Gastrocnemius medialis (tissue), 4 donors: Measurements from ENCODE around the gene AMIGO1. TPM values are rescaled to one million over a fixed set of nuclear protein-coding genes. Genes with fewer than 3 reads are reported as not detected.

ENCODE experiments used
- ATAC-seq, 2 donors: fragments of 150-250 bp; one replicate each; pipeline ENCODE4 v1.9.1; 2016
- DNase-seq, 2 donors: peaks; one replicate each; pipeline ENCODE4 v3.0.0-alpha.2; 2019
- H3K27ac ChIP-seq, 4 donors: fragments of 200-600 bp; sonication (generic); 1 replicate in 1 of 4; 2 replicates in 3 of 4; pipeline ENCODE4 v1.5.1; 2016 to 2018; ENCODE audit warnings: mild to moderate bottlenecking in 2 of 4, moderate library complexity in 1 of 4
- H3K27me3 ChIP-seq, 3 donors: fragments of 200-600 bp; sonication (generic) in 2 of 3; 1 replicate in 1 of 3; 2 replicates in 2 of 3; pipeline versions ENCODE4 v1.5.1 to v1.6.0; 2016 to 2019; ENCODE audit warnings: mild to moderate bottlenecking in 1 of 3, moderate library complexity in 1 of 3
- H3K36me3 ChIP-seq, 2 donors: fragments of 200-600 bp; sonication (generic) in 1 of 2; one replicate each; pipeline ENCODE4 v1.5.1; 2017 to 2018
- H3K4me1 ChIP-seq, 2 donors: fragments of 200-600 bp; sonication (generic) in 1 of 2; one replicate each; pipeline ENCODE4 v1.5.1; 2016 to 2017; ENCODE audit warnings: mild to moderate bottlenecking in 2 of 2
- H3K4me3 ChIP-seq, 4 donors: fragments of 200-600 bp; sonication (generic) in 3 of 4; 1 replicate in 1 of 4; 2 replicates in 3 of 4; pipeline ENCODE4 v1.5.1; 2016 to 2019; ENCODE audit warnings: mild to moderate bottlenecking in 2 of 4
- H3K9me3 ChIP-seq, 3 donors: fragments of 200-600 bp; sonication (generic) in 2 of 3; 1 replicate in 1 of 3; 2 replicates in 2 of 3; pipeline ENCODE4 v1.5.1; 2016 to 2019
- CTCF ChIP-seq, 5 experiments: fragments of 450-650 bp in 3 of 5; fragments of 200-600 bp in 2 of 5; sonication (generic) in 2 of 5; IDR thresholded peaks in 4 of 5; conservative IDR thresholded peaks in 1 of 5; 1 replicate in 4 of 5; 2 replicates in 1 of 5; pipeline ENCODE4 v1.5.1; 2016 to 2019; ENCODE audit warnings: antibody characterized with exemption in 5 of 5, mild to moderate bottlenecking in 3 of 5, moderate library complexity in 3 of 5
- POLR2A ChIP-seq, 2 donors: fragments of 450-650 bp; IDR thresholded peaks; one replicate each; pipeline ENCODE4 v1.6.1; 2017; ENCODE audit warnings: antibody characterized with exemption in 2 of 2, mild to moderate bottlenecking in 2 of 2, moderate library complexity in 2 of 2
- in situ Hi-C, 4 donors: fragments of 200-750 bp; cut with MboI; loops; one replicate each; pipeline versions ENCODE4 v1.15.0 to v1.8.0; 2017; ENCODE audit warnings: low sequenced_read_pairs in 4 of 4
- intact Hi-C: fragments of 100-400 bp; cut with DNase I; formaldehyde crosslinking; loops from one replicate; pipeline ENCODE4 v1.15.1; 2023; ENCODE audit warnings: low total_unique reads
- total RNA-seq, 4 donors: library from RNA; depleted of rRNA; stranded (reverse); fragments of >200 nt; gene quantifications; one replicate each; pipeline versions ENCODE4 v1.1.0 to v1.2.3, GENCODE V29; 2016

Gene AMIGO1
- total RNA-seq, 4 donors from 2014 or later = 8.6 to 20.9 (median 15.1) TPM

GRCh38 chr1:109503935-109504334, 5.6 kb downstream of the AMIGO1 start:
- TF ChIP-seq CTCF (IDR thresholded peaks at IDR 0.05 in 4 of 5, conservative IDR thresholded peaks at IDR 0.05 in 1 of 5) = no peak
- peak overlapping the region in 1 of 4 donors; percentile 34 for H3K27ac ChIP-seq
- H3K4me1 ChIP-seq = peaks cover 2 to 32% of the 10 kb centered on the region in 2 donors
- no peaks in the 10 kb centered on the region for H3K9me3 ChIP-seq
- H3K36me3 ChIP-seq = peaks cover 0 to 4% of the 10 kb centered on the region in 2 donors
- no peak overlapping the region for H3K4me3 ChIP-seq
- in situ Hi-C loops = no loop called here
- intact Hi-C loops = no loop called here
- ATAC-seq (no peak), DNase-seq (no peak)
- H3K27me3 ChIP-seq = no peaks in the 10 kb centered on the region

- Histone ChIP-seq H3K4me3 (no peak overlapping the region), H3K27ac (peak overlapping the region in 1 of 4 donors; percentile 16), H3K27me3 (no peaks in the 10 kb centered on the region), H3K9me3 (no peaks in the 10 kb centered on the region), H3K36me3 (peaks cover 0 to 8% of the 10 kb centered on the region in 2 donors), H3K4me1 (peaks cover 0 to 19% of the 10 kb centered on the region in 2 donors)
- no peak for TF ChIP-seq POLR2A (IDR thresholded peaks at IDR 0.05)
- TF ChIP-seq CTCF (IDR thresholded peaks at IDR 0.05 in 4 of 5, conservative IDR thresholded peaks at IDR 0.05 in 1 of 5) = no peak
- intact Hi-C loops = no loop called here
- in situ Hi-C loops = no loop called here
- ATAC-seq (no peak), DNase-seq (no peak)
Measured at GRCh38 chr1:109502364-109502851, 7.1 kb downstream of the AMIGO1 start.

GRCh38 chr1:109501644-109502363, 7.7 kb downstream of the AMIGO1 start:
- peaks cover 0 to 14% of the 10 kb centered on the region in 2 donors for H3K36me3 ChIP-seq

GRCh38 chr1:109500941-109501381, 8.6 kb downstream of the AMIGO1 start:
- Histone ChIP-seq H3K4me1 (peaks cover 0 to 10% of the 10 kb centered on the region in 2 donors), H3K9me3 (no peaks in the 10 kb centered on the region), H3K27ac (peak overlapping the region in 1 of 4 donors; percentile 33), H3K36me3 (peaks cover 0 to 22% of the 10 kb centered on the region in 2 donors), H3K27me3 (no peaks in the 10 kb centered on the region), H3K4me3 (no peak overlapping the region)
- ATAC-seq (no peak), DNase-seq (no peak)
- intact Hi-C loops = no loop called here
- in situ Hi-C loops = no loop called here
- TF ChIP-seq POLR2A (IDR thresholded peaks at IDR 0.05) (no peak), CTCF (IDR thresholded peaks at IDR 0.05 in 4 of 5, conservative IDR thresholded peaks at IDR 0.05 in 1 of 5) (no peak)

More at GRCh38 chr1:109501644-109502363, 7.7 kb downstream of the AMIGO1 start:
- ATAC-seq (no peak), DNase-seq (no peak)
- in situ Hi-C loops (no loop called here), intact Hi-C loops (no loop called here)
- H3K27me3 ChIP-seq = no peaks in the 10 kb centered on the region
- TF ChIP-seq CTCF (IDR thresholded peaks at IDR 0.05 in 4 of 5, conservative IDR thresholded peaks at IDR 0.05 in 1 of 5) (no peak), POLR2A (IDR thresholded peaks at IDR 0.05) (no peak)
- peaks cover 0 to 15% of the 10 kb centered on the region in 2 donors for H3K4me1 ChIP-seq
- H3K27ac ChIP-seq = no peak overlapping the region
- H3K4me3 ChIP-seq = no peak overlapping the region
- no peaks in the 10 kb centered on the region for H3K9me3 ChIP-seq
